HCT116 (cell line): ENCODE measurements around the gene MYH14. TPM values are rescaled to one million over a fixed set of nuclear protein-coding genes. Genes with fewer than 3 reads are reported as not detected.

Experiments used
- ATAC-seq: fragments of 200-7000 bp; cut with Tn5 transposase; 2 replicates; pipeline ENCODE4 v1.9.1; 2020; ENCODE audit warnings: mild to moderate bottlenecking, moderate library complexity
- BruUV-seq: library from RNA; stranded (reverse); fragments of 400-500 nt; replicated peaks from 2 replicates; lab custom pipeline; 2021; lab: Mats Ljungman, UMichigan
- CTCF ChIA-PET: fragments of 300-600 bp; sonication (Branson Sonifier 250); formaldehyde crosslinking; loops from one replicate; lab custom pipeline; 2021; ENCODE audit warnings: antibody characterized with exemption; lab: Charles Lee
- POLR2A ChIA-PET: fragments of 300-600, 350-600 bp; sonication (Branson Sonifier 250); formaldehyde crosslinking; loops from one replicate; lab custom pipeline; 2021; ENCODE audit warnings: antibody characterized with exemption; lab: Charles Lee
- RAD21 ChIA-PET, 2 experiments: fragments of 300-600 bp; sonication (Branson Sonifier 250); formaldehyde crosslinking; loops; one replicate each; lab custom pipeline; 2023; ENCODE audit warnings: low total read pairs in 2 of 2; ENCODE audit not compliant: uncharacterized antibody in 2 of 2, unreplicated experiment in 2 of 2, low non-redundant PET in 1 of 2; lab: Charles Lee
- DNase-seq: peaks from one replicate; pipeline ENCODE4 v3.0.0-alpha.2; 2010; ENCODE audit warnings: low read depth, low spot score
- H2AFZ ChIP-seq: fragments of 200-600 bp; shearing (Covaris generic), sonication (generic); 2 replicates; pipeline ENCODE4 v1.6.1; 2017; ENCODE audit warnings: low read depth, mixed run types, mixed read lengths, antibody characterized with exemption, low read length; ENCODE audit not compliant: poor library complexity, severe bottlenecking
- H3K27ac ChIP-seq: 2 replicates; pipeline ENCODE4 v1.5.1; 2012; ENCODE audit warnings: low read depth, low read length
- H3K27me3 ChIP-seq: fragments of 200-600 bp; sonication (generic); 2 replicates; pipeline ENCODE4 v1.6.1; 2016; ENCODE audit warnings: mixed run types, low read length, mixed read lengths; ENCODE audit not compliant: insufficient read depth
- H3K36me3 ChIP-seq, 2 experiments: fragments of 200-500 bp in 1 of 2; fragments of 200-600 bp in 1 of 2; sonication (Bioruptor generic) in 1 of 2; sonication (generic) in 1 of 2; 2 replicates each; pipeline versions ENCODE4 v1.5.1 to v1.6.1; 2014 to 2016; ENCODE audit warnings: low read length in 2 of 2, inconsistent platforms in 1 of 2, mixed read lengths in 1 of 2, mixed run types in 1 of 2; ENCODE audit not compliant: insufficient read depth in 2 of 2, control insufficient read depth in 1 of 2
- H3K4me1 ChIP-seq, 2 experiments: fragments of 200-600 bp in 1 of 2; sonication (generic) in 1 of 2; 2 replicates each; pipeline versions ENCODE4 v1.5.1 to v1.6.1; 2012 to 2017; ENCODE audit warnings: low read length in 2 of 2, inconsistent platforms in 1 of 2, mild to moderate bottlenecking in 1 of 2, mixed read lengths in 1 of 2, mixed run types in 1 of 2, moderate library complexity in 1 of 2; ENCODE audit not compliant: insufficient read depth in 2 of 2, control insufficient read depth in 1 of 2
- H3K4me2 ChIP-seq: fragments of 200-600 bp; sonication (generic); 2 replicates; pipeline ENCODE4 v1.6.1; 2017; ENCODE audit warnings: mixed run types, low read length, mixed read lengths
- H3K4me3 ChIP-seq, 2 experiments: fragments of 200-600 bp in 1 of 2; sonication (generic) in 1 of 2; replicated peaks in 1 of 2; 2 replicates each; pipeline ENCODE4 v1.5.1; 2011 to 2016; ENCODE audit warnings: low read length in 2 of 2, control low read depth in 1 of 2, low read depth in 1 of 2, mild to moderate bottlenecking in 1 of 2, mixed read lengths in 1 of 2, mixed run types in 1 of 2
- H3K79me2 ChIP-seq: fragments of 200-600 bp; sonication (generic); 2 replicates; pipeline ENCODE4 v1.6.1; 2017; ENCODE audit warnings: mild to moderate bottlenecking, mixed run types, low read length, moderate library complexity, mixed read lengths; ENCODE audit not compliant: insufficient read depth
- H3K9ac ChIP-seq: fragments of 200-600 bp; sonication (generic); 2 replicates; pipeline ENCODE4 v1.6.1; 2016; ENCODE audit warnings: low read length, mixed read lengths
- H3K9me2 ChIP-seq: fragments of 200-600 bp; sonication (generic), shearing (Covaris generic); 2 replicates; pipeline ENCODE4 v1.6.1; 2017; ENCODE audit warnings: mixed run types, mild to moderate bottlenecking, moderate library complexity; ENCODE audit not compliant: insufficient read depth
- H3K9me3 ChIP-seq, 2 experiments: fragments of 200-500 bp in 1 of 2; fragments of 200-600 bp in 1 of 2; sonication (Bioruptor generic) in 1 of 2; sonication (generic) in 1 of 2; 2 replicates each; pipeline ENCODE4 v1.6.1; 2014 to 2017; ENCODE audit warnings: low read length in 2 of 2, mixed read lengths in 2 of 2, inconsistent platforms in 1 of 2, low read depth in 1 of 2, mild to moderate bottlenecking in 1 of 2, mixed run types in 1 of 2, moderate library complexity in 1 of 2; ENCODE audit not compliant: control insufficient read depth in 1 of 2, insufficient read depth in 1 of 2
- H4K20me1 ChIP-seq: fragments of 200-600 bp; sonication (generic), shearing (Covaris generic); 2 replicates; pipeline ENCODE4 v1.6.1; 2017; ENCODE audit warnings: mixed run types, mild to moderate bottlenecking, moderate library complexity; ENCODE audit not compliant: insufficient read depth
- CBX3 ChIP-seq: IDR thresholded peaks from 2 replicates; pipeline ENCODE4 v1.6.1; 2012; ENCODE audit warnings: low read depth
- CEBPB ChIP-seq: IDR thresholded peaks from 2 replicates; pipeline ENCODE4 v1.6.1; 2012; ENCODE audit warnings: low read depth
- CTCF ChIP-seq, 3 experiments: fragments of 200-600 bp in 1 of 3; sonication (generic) in 1 of 3; IDR thresholded peaks in 2 of 3; conservative IDR thresholded peaks in 1 of 3; 2 replicates each; pipeline ENCODE4 v1.5.1; 2012 to 2017; ENCODE audit warnings: low read depth in 2 of 3, low read length in 2 of 3, antibody characterized with exemption in 1 of 3, borderline replicate concordance in 1 of 3, control low read depth in 1 of 3, mild to moderate bottlenecking in 1 of 3, mixed read lengths in 1 of 3, mixed run types in 1 of 3, moderate library complexity in 1 of 3; ENCODE audit not compliant: insufficient read depth in 1 of 3
- EGR1 ChIP-seq: IDR thresholded peaks from 2 replicates; pipeline ENCODE4 v1.6.1; 2012; ENCODE audit warnings: low read depth
- ELF1 ChIP-seq: IDR thresholded peaks from 2 replicates; pipeline ENCODE4 v1.6.1; 2012; ENCODE audit warnings: low read depth, borderline replicate concordance
- EZH2 ChIP-seq: fragments of 200-600 bp; sonication (generic); IDR thresholded peaks from 2 replicates; pipeline ENCODE4 v1.6.1; 2017; ENCODE audit warnings: antibody characterized with exemption, mixed run types
- EZH2phosphoT487 ChIP-seq: fragments of 200-600 bp; IDR thresholded peaks from 2 replicates; pipeline ENCODE4 v1.6.1; 2018; ENCODE audit warnings: antibody characterized with exemption, borderline replicate concordance
- FOSL1 ChIP-seq: IDR thresholded peaks from 2 replicates; pipeline ENCODE4 v1.6.1; 2012; ENCODE audit warnings: low read depth
- JUND ChIP-seq: IDR thresholded peaks from 2 replicates; pipeline ENCODE4 v1.6.1; 2012
- MAX ChIP-seq: IDR thresholded peaks from 2 replicates; pipeline ENCODE4 v1.6.1; 2012
- RAD21 ChIP-seq: IDR thresholded peaks from 2 replicates; pipeline ENCODE4 v1.6.1; 2012; ENCODE audit warnings: low read depth, mild to moderate bottlenecking
- REST ChIP-seq: IDR thresholded peaks from 2 replicates; pipeline ENCODE4 v1.6.1; 2012; ENCODE audit warnings: low read depth
- SP1 ChIP-seq: IDR thresholded peaks from 2 replicates; pipeline ENCODE4 v1.6.1; 2012; ENCODE audit warnings: low read depth
- SRF ChIP-seq: IDR thresholded peaks from 2 replicates; pipeline ENCODE4 v1.6.1; 2012; ENCODE audit warnings: low read depth
- YY1 ChIP-seq: IDR thresholded peaks from 2 replicates; pipeline ENCODE4 v1.6.1; 2011; ENCODE audit warnings: low read length, low read depth, moderate library complexity, mild to moderate bottlenecking; ENCODE audit not compliant: insufficient replicate concordance; ENCODE audit errors: extremely low read depth
- ZBTB33 ChIP-seq: IDR thresholded peaks from 2 replicates; pipeline ENCODE4 v1.6.1; 2011; ENCODE audit warnings: mild to moderate bottlenecking, low read length, moderate library complexity; ENCODE audit not compliant: insufficient replicate concordance; ENCODE audit errors: extremely low read depth
- ZFX ChIP-seq: fragments of 450-650 bp; IDR thresholded peaks from 2 replicates; pipeline ENCODE4 v1.6.1; 2017
- ZNF274 ChIP-seq: fragments of 200-500 bp; sonication (Bioruptor generic); IDR thresholded peaks from 2 replicates; pipeline ENCODE4 v1.6.1; 2014; ENCODE audit warnings: mild to moderate bottlenecking, low read depth, low read length, inconsistent platforms
- intact Hi-C: fragments of 100-400 bp; cut with micrococcal nuclease; formaldehyde crosslinking; loops from 2 replicates; pipeline ENCODE4 v1.10.0; 2022
- total RNA-seq: library from RNA; stranded (reverse); gene quantifications from one replicate; pipeline ENCODE4 v1.2.1, GENCODE V29; 2021; ENCODE audit not compliant: unreplicated experiment

Gene MYH14
- total RNA-seq, 1 experiment from 2014 or later: 60.1 TPM

- peak overlapping the region; percentile 92 for H3K4me2 ChIP-seq
- RAD21 ChIA-PET: no interaction called here
Observed at GRCh38 chr19:50202386-50202785, 1.0 kb upstream of the MYH14 start.

More at GRCh38 chr19:50202386-50202785, 1.0 kb upstream of the MYH14 start:
- no TSS peak for BruUV-seq
- DNase-seq (no peak), ATAC-seq (no peak)
- Histone ChIP-seq H3K27me3 (no peaks in the 10 kb centered on the region), H2AFZ (peak overlapping the region; percentile 57), H3K79me2 (0 out of 2 replicates have a peak, but pooled peaks cover 8% of the 10 kb centered on the region), H3K27ac (no peak overlapping the region), H3K4me1 (peaks cover 25 to 34% of the 10 kb centered on the region in 2 experiments), H3K9me2 (no peaks in the 10 kb centered on the region), H3K4me3 (no peak overlapping the region), H3K36me3 (no peaks in the 10 kb centered on the region), H3K9ac (no peak overlapping the region), H4K20me1 (no peaks in the 10 kb centered on the region), H3K9me3 (no peaks in the 10 kb centered on the region)
- ChIA-PET POLR2A (no interaction called here), CTCF (no interaction called here)
- no peak for TF ChIP-seq CEBPB
- TF ChIP-seq CBX3: no peak
- TF ChIP-seq EZH2: no peak
- no peak for TF ChIP-seq MAX
- no peak for TF ChIP-seq EZH2phosphoT487
- TF ChIP-seq SP1: no peak
- TF ChIP-seq FOSL1: no peak
- no peak for TF ChIP-seq ZFX
- no peak for TF ChIP-seq SRF
- no peak for TF ChIP-seq JUND
- TF ChIP-seq YY1: no peak
- no peak for TF ChIP-seq RAD21
- TF ChIP-seq ZNF274: no peak
- no peak for TF ChIP-seq REST
- no peak for TF ChIP-seq ELF1
- no peak for TF ChIP-seq EGR1
- no peak for TF ChIP-seq CTCF (IDR thresholded peaks at IDR 0.05 in 2 of 3, conservative IDR thresholded peaks at IDR 0.05 in 1 of 3; ENCODE audit: borderline replicate concordance in 1 of 3, insufficient read depth in 1 of 3, low read depth in 2 of 3, low read length in 2 of 3)
- TF ChIP-seq ZBTB33: no peak
- intact Hi-C loops: no loop called here
